Measurements from ENCODE around the gene RASGRF2.

Gene RASGRF2

GRCh38 chr5:81214848-81215247 lies 254.7 kb downstream of the RASGRF2 start:
- Histone ChIP-seq H4K20me1 (ENCODE audit: insufficient read depth, low read length, poor library complexity, severe bottlenecking) (no peaks in the 10 kb centered on the region), H3K4me1 (ENCODE audit: insufficient read depth, low read length, poor library complexity, severe bottlenecking) (no peaks in the 10 kb centered on the region), H3K9me2 (replicated peaks; ENCODE audit: low read depth, low read length) (no peaks in the 10 kb centered on the region), H3K79me2 (ENCODE audit: insufficient read depth, low read length) (no peaks in the 10 kb centered on the region), H3K36me3 (ENCODE audit: insufficient read depth, low read length) (no peaks in the 10 kb centered on the region), H3K9me3 (ENCODE audit: insufficient read depth, low read depth, low read length) (no peaks in the 10 kb centered on the region), H3K27me3 (ENCODE audit: insufficient read depth, low read length, poor library complexity, severe bottlenecking) (no peaks in the 10 kb centered on the region), H3K4me2 (ENCODE audit: low read depth, low read length, poor library complexity, severe bottlenecking) (no peak overlapping the region), H3K4me3 (ENCODE audit: low read length, poor library complexity, severe bottlenecking) (no peak overlapping the region), H3K9ac (ENCODE audit: low read depth, low read length, poor library complexity, severe bottlenecking) (no peak overlapping the region), H3F3A (ENCODE audit: low read depth) (no peaks in the 10 kb centered on the region), H2AFZ (ENCODE audit: low read length) (no peak overlapping the region)
- no peak for TF ChIP-seq CTCF (conservative IDR thresholded peaks at IDR 0.05; ENCODE audit: low read length)
- TF ChIP-seq EZH2phosphoT487 (IDR thresholded peaks at IDR 0.05; ENCODE audit: borderline replicate concordance): no peak

- no peaks in the 10 kb centered on the region for H3K4me1 ChIP-seq (ENCODE audit: insufficient read depth, low read length, poor library complexity, severe bottlenecking)
- TF ChIP-seq EZH2phosphoT487 (IDR thresholded peaks at IDR 0.05; ENCODE audit: borderline replicate concordance): no peak
- TF ChIP-seq CTCF (conservative IDR thresholded peaks at IDR 0.05; ENCODE audit: low read length): no peak
- H3K27me3 ChIP-seq (ENCODE audit: insufficient read depth, low read length, poor library complexity, severe bottlenecking): no peaks in the 10 kb centered on the region
- no peaks in the 10 kb centered on the region for H3F3A ChIP-seq (ENCODE audit: low read depth)
- no peaks in the 10 kb centered on the region for H3K79me2 ChIP-seq (ENCODE audit: insufficient read depth, low read length)
- no peaks in the 10 kb centered on the region for H3K9me2 ChIP-seq (replicated peaks; ENCODE audit: low read depth, low read length)
- no peak overlapping the region for H2AFZ ChIP-seq (ENCODE audit: low read length)
- no peaks in the 10 kb centered on the region for H3K36me3 ChIP-seq (ENCODE audit: insufficient read depth, low read length)
- no peak overlapping the region for H3K4me3 ChIP-seq (ENCODE audit: low read length, poor library complexity, severe bottlenecking)
- H3K9me3 ChIP-seq (ENCODE audit: insufficient read depth, low read depth, low read length): no peaks in the 10 kb centered on the region
- no peak overlapping the region for H3K4me2 ChIP-seq (ENCODE audit: low read depth, low read length, poor library complexity, severe bottlenecking)
- H3K9ac ChIP-seq (ENCODE audit: low read depth, low read length, poor library complexity, severe bottlenecking): no peak overlapping the region
- no peaks in the 10 kb centered on the region for H4K20me1 ChIP-seq (ENCODE audit: insufficient read depth, low read length, poor library complexity, severe bottlenecking)
These were observed 256.0 kb downstream of the RASGRF2 start for GRCh38 chr5:81216152-81216551.

DNA sequence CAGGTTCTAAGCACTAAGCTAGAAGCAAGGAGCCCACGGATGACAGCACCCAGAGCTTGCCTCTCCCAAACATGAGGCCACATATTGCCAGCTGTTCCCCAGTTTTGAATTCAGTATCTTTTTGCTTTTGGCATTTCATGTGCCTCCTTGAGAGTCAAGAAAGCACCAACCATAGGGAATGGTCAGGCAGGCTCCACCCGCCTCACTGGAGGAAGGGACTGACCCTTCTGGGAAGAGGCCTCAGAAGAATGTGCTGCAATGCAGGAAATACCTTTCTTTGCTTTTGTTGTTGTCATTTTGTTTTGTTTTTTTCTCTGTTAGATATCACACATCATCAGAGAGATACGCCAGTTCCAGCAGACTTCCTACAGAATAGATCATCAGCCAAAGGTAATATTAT lies 259.2 kb downstream of the RASGRF2 start:
- Histone ChIP-seq H3K27me3 (ENCODE audit: insufficient read depth, low read length, poor library complexity, severe bottlenecking) (no peaks in the 10 kb centered on the region), H4K20me1 (ENCODE audit: insufficient read depth, low read length, poor library complexity, severe bottlenecking) (no peaks in the 10 kb centered on the region), H3K9me3 (ENCODE audit: insufficient read depth, low read depth, low read length) (no peaks in the 10 kb centered on the region), H3K36me3 (ENCODE audit: insufficient read depth, low read length) (no peaks in the 10 kb centered on the region), H3F3A (ENCODE audit: low read depth) (no peaks in the 10 kb centered on the region), H3K4me1 (ENCODE audit: insufficient read depth, low read length, poor library complexity, severe bottlenecking) (no peaks in the 10 kb centered on the region), H3K79me2 (ENCODE audit: insufficient read depth, low read length) (no peaks in the 10 kb centered on the region), H3K9me2 (replicated peaks; ENCODE audit: low read depth, low read length) (no peaks in the 10 kb centered on the region), H3K9ac (ENCODE audit: low read depth, low read length, poor library complexity, severe bottlenecking) (no peak overlapping the region), H3K4me3 (ENCODE audit: low read length, poor library complexity, severe bottlenecking) (no peak overlapping the region), H2AFZ (ENCODE audit: low read length) (no peak overlapping the region), H3K4me2 (ENCODE audit: low read depth, low read length, poor library complexity, severe bottlenecking) (no peak overlapping the region)
- TF ChIP-seq CTCF (conservative IDR thresholded peaks at IDR 0.05; ENCODE audit: low read length) (no peak), EZH2phosphoT487 (IDR thresholded peaks at IDR 0.05; ENCODE audit: borderline replicate concordance) (no peak)

Data from Loucy (cell line).